NCI-H345 (cell line): ENCODE data around the gene MBD3L2.
"Not testable (repeated sequence)": the region's sequence is repeated elsewhere in the genome, so short reads cannot be mapped to it uniquely, and the experiment has no call there.

ENCODE experiments used
- DNase-seq: peaks from one replicate; lab custom pipeline; 2025; lab: John Stamatoyannopoulos, UW

The MBD3L2 gene

GRCh38 chr19:7049021-7049420 is at the start of gene MBD3L2:
Gene MBD3L2, plus strand, starts transcription at chr19:7049321. Its CDS starts 53 bp downstream, at chr19:7049374.
- not testable (repeated sequence) for DNase-seq

- DNase-seq = no peak
These were observed 49.2 kb upstream of the MBD3L2 start for GRCh38 chr19:6999933-7000332.

GRCh38 chr19:7000333-7000732 is 48.8 kb upstream of the MBD3L2 start:
- no peak for DNase-seq

- no peak for DNase-seq
These were observed 48.3 kb upstream of the MBD3L2 start for GRCh38 chr19:7000816-7001215.

DNA sequence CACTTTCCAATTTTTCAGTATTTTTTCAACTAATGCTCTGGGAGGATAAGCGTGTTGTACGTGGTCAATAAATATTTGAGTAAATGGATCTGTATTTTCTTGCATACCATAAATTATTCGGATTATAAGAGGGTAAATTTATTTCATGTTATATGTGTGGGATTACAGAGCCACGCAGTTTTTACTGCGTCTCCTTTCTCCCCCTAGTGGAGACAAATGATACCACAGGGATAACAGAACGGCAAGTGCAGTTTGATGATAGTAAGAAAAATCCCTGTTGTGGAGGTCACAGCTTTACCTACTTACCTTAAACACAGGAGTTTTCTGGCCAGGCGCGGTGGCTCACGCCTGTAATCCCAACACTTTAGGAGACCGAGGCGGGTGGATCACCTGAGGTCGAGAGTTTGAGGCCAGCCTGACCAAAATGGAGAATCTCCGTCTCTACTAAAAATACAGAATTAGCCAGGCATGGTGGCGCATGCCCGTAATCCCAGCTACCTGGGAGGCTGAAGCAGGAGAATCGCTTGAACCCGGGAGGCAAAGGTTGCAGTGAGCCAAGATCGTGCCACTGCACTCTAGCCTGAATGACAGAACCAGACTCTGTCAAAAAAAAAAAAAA is 44.7 kb upstream of the MBD3L2 start:
- no peak for DNase-seq

- DNase-seq = no peak
These were observed 42.9 kb upstream of the MBD3L2 start for GRCh38 chr19:7006135-7006704.

- DNase-seq = no peak
These were observed 41.3 kb upstream of the MBD3L2 start for GRCh38 chr19:7007859-7008258.

DNA sequence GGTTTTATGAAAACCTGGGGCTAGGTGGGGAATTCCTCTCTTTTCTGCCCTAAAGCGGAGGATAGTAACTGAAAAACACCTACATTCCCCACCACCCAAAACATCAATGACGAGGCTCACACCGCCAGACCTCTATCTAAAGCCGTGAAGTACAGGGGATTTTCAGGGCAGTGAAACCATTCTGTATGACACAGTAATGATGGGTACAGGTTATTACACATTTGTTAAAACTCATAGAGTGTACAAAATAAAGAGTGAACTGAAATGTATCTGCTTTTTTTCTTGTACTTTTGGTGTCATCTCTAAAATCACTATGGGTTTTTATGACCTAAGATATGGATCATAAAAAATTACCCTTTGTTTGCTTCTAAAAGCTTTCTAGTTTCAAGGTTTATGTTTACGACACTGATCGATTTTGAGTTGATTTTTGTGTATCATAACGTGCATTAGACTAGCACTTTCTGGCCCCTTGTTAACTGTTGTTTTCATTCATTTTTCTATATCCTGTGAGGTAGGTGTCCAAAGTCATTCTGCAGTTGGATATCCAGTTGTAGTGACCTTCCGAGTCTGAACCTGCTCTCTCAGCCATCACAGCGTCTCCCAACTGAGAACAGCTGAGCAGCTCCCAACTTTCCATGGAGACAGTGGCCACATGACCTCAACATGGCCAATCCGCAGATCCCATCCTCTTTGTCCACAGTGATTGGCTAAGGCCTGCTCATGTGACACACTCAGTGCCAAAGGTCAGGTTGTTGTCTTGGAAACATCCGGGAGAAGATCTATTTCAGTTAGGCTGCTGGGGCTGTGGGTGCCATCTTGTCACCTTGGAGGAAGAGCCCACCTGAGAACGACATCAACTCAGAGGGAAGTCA is 38.2 kb upstream of the MBD3L2 start:
- no peak for DNase-seq

- DNase-seq = no peak
These were observed 35.4 kb upstream of the MBD3L2 start for GRCh38 chr19:7013678-7014077.

GRCh38 chr19:7018828-7019227 is 30.3 kb upstream of the MBD3L2 start:
- DNase-seq = no peak

- not testable (repeated sequence) for DNase-seq
These were observed 27.8 kb upstream of the MBD3L2 start, which contains the start of gene MBD3L2B for GRCh38 chr19:7021331-7021730. Gene MBD3L2B, minus strand, starts transcription at chr19:7021431. Its CDS starts 34 bp downstream, at chr19:7021397.

DNA sequence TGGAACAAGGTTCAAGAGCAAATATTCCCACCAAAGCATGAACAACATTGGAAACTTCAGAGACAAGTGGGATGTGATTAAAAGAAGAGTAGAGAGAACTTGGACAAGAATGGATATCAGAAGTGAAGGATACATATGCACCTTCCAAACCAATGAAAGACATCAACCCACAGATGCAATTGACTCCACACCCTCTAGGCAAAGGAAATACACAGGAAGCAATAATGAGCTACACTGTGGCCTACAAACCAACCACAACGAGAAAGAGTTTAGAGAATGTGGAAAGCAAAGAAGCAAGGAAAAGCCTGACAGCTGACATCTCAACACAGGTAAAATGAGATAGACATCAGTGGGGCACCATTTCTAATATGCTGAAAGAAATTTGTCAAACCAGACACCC is 20.3 kb upstream of the MBD3L2 start:
- DNase-seq = not testable (repeated sequence)

GRCh38 chr19:7030278-7030677 is 18.8 kb upstream of the MBD3L2 start, which contains the start of gene MBD3L5:
Gene MBD3L5, plus strand, starts transcription at chr19:7030578. Its CDS starts 34 bp downstream, at chr19:7030612.
- not testable (repeated sequence) for DNase-seq

- DNase-seq = not testable (repeated sequence)
These were observed 9.0 kb upstream of the MBD3L2 start, which contains the start of gene MBD3L4 for GRCh38 chr19:7040079-7040478. Gene MBD3L4, minus strand, starts transcription at chr19:7040179. Its CDS starts 35 bp downstream, at chr19:7040144.

GRCh38 chr19:7041563-7041962 is 7.6 kb upstream of the MBD3L2 start:
- DNase-seq = not testable (repeated sequence)

DNA sequence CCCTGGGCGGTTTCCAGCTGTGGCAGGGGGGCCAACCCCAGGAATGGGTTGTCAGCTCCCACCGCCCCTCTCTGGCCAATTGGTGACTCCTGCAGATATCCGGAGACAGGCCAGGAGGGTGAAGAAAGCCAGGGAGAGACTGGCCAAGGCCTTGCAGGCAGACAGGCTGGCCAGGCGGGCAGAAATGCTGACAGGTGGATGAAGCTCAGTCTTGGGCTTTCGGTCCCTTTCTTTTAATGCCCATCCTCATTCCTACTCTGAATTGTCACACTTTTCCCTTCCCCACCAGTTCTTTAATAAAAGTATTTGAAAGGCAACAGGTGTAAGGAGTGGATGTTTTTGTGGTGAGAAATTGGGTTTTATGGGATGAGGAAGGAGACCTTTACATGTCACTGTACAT is 2.3 kb downstream of the MBD3L2 start:
- DNase-seq = not testable (repeated sequence)

GRCh38 chr19:7052896-7053295 is 3.8 kb downstream of the MBD3L2 start:
- not testable (repeated sequence) for DNase-seq

GRCh38 chr19:7054635-7055368 is 5.7 kb downstream of the MBD3L2 start:
- not testable (repeated sequence) for DNase-seq

DNA sequence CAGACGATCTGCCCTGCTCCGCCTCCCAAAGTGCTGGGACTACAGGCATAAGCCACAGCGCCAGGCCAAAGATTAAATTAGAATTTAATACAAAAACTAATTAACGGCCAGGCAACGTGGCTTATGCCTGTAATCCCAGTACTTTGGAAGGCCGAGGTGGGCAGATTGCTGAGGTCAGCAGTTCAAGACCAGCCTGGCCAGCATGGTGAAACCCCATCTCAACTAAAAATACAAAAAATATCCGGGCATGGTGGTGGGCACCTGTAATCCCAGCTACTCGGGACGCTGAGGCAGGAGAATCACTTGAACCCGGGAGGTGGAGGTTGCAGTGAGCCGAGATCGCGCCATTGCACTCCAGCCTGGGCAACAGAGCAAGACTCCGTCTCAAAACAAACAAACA is 6.6 kb downstream of the MBD3L2 start:
- not testable (repeated sequence) for DNase-seq

DNA sequence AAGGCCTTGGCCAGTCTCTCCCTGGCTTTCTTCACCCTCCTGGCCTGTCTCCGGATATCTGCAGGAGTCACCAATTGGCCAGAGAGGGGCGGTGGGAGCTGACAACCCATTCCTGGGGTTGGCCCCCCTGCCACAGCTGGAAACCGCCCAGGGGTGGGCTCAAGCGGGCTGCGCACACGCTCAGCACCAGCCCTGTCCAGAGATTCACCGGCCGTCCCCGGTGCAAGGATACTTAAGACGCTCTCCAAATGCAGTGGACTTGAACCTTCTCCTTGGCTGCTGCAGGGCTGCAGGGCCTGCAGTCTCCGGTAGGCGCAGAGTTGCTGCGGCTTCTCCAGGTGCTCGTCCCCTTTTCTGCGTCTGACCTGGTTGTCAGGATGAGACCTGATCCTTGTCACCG is 7.2 kb downstream of the MBD3L2 start:
- DNase-seq = not testable (repeated sequence)

DNA sequence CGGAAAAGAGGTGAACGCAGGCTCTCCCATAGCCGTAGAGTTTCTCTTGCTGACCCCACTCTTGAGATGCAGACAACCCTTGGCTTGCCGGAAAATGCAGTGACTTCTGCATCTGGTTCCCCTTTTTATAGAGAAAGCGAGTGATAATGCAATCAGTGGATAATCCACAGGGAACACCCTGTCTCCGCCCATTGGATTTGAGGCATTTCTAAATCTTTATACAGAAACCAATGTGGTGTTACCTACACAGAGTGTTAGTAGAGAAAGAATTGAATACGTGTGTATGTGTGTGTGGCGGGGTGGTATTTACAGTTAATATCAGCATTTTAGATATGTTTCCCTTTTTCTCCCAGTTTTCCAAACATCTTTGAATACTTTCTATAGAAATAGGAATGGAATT is 9.5 kb downstream of the MBD3L2 start, which contains the start of gene MBD3L3:
MBD3L3 (minus strand) TSS at position 101 of the 400 bp plus-strand sequence; CDS start at position 30, 71 bp downstream.
- DNase-seq = not testable (repeated sequence)

- not testable (repeated sequence) for DNase-seq
These were observed 10.9 kb downstream of the MBD3L2 start for GRCh38 chr19:7059977-7060376.
